Parathyroid adenoma (tissue), 2 donors: ENCODE measurements around the gene LGR4.
A peak's percentile ranks its signal among the peaks of the same experiment; 100 is the strongest.

Experiments
- H2AFZ ChIP-seq: fragments of 300-600 bp; sonication (generic); one replicate; pipeline ENCODE4 v1.7.0; 2017; ENCODE audit warnings: antibody characterized with exemption, mild to moderate bottlenecking
- H3K27ac ChIP-seq: fragments of 300-600 bp; sonication (generic); one replicate; pipeline ENCODE4 v1.7.0; 2017
- H3K27me3 ChIP-seq: fragments of 300-600 bp; sonication (generic); one replicate; pipeline ENCODE4 v1.7.0; 2017; ENCODE audit warnings: low read length; ENCODE audit not compliant: control insufficient read depth, insufficient read depth
- H3K36me3 ChIP-seq: fragments of 300-600 bp; sonication (generic); one replicate; pipeline ENCODE4 v1.7.0; 2017; ENCODE audit warnings: low read length; ENCODE audit not compliant: control insufficient read depth, insufficient read depth
- H3K4me1 ChIP-seq: fragments of 300-600 bp; sonication (generic); one replicate; pipeline ENCODE4 v1.7.0; 2017; ENCODE audit warnings: control low read depth
- H3K4me2 ChIP-seq: fragments of 300-600 bp; sonication (generic); one replicate; pipeline ENCODE4 v1.7.0; 2017; ENCODE audit warnings: low read length
- H3K4me3 ChIP-seq: fragments of 300-600 bp; sonication (generic); one replicate; pipeline ENCODE4 v1.7.0; 2017; ENCODE audit warnings: low read depth, low read length
- H3K79me2 ChIP-seq: fragments of 300-600 bp; sonication (generic); one replicate; pipeline ENCODE4 v1.7.0; 2017; ENCODE audit warnings: control low read depth
- H3K9ac ChIP-seq: fragments of 300-600 bp; sonication (generic); one replicate; pipeline ENCODE4 v1.7.0; 2017; ENCODE audit warnings: mild to moderate bottlenecking
- H3K9me3 ChIP-seq: fragments of 300-600 bp; sonication (generic); one replicate; pipeline ENCODE4 v1.7.0; 2017; ENCODE audit warnings: low read length; ENCODE audit not compliant: control insufficient read depth
- CTCF ChIP-seq: fragments of 300-600 bp; sonication (generic); IDR thresholded peaks from one replicate; pipeline ENCODE4 v1.7.0; 2017; ENCODE audit warnings: antibody characterized with exemption, mild to moderate bottlenecking
- donor health status: primary hyperparathyroidism.

Gene LGR4

GRCh38 chr11:27470826-27471588, 1.6 kb downstream of the LGR4 start:
- Histone ChIP-seq H3K9ac (no peak overlapping the region), H3K27me3 (no peaks in the 10 kb centered on the region), H3K9me3 (no peaks in the 10 kb centered on the region), H2AFZ (peak overlapping the region; percentile 78), H3K36me3 (no peaks in the 10 kb centered on the region), H3K27ac (no peak overlapping the region), H3K4me2 (peak overlapping the region; percentile 73), H3K79me2 (no peaks in the 10 kb centered on the region), H3K4me3 (peak overlapping the region; percentile 52), H3K4me1 (no peaks in the 10 kb centered on the region)
- TF ChIP-seq CTCF, result no peak

GRCh38 chr11:27470166-27470565, 2.4 kb downstream of the LGR4 start:
- Histone ChIP-seq H2AFZ (no peak overlapping the region), H3K9ac (no peak overlapping the region), H3K4me3 (no peak overlapping the region), H3K27ac (no peak overlapping the region), H3K36me3 (no peaks in the 10 kb centered on the region), H3K4me2 (no peak overlapping the region), H3K79me2 (no peaks in the 10 kb centered on the region), H3K9me3 (no peaks in the 10 kb centered on the region), H3K27me3 (no peaks in the 10 kb centered on the region), H3K4me1 (no peaks in the 10 kb centered on the region)
- TF ChIP-seq CTCF, result no peak

- Histone ChIP-seq H3K9me3 (no peaks in the 10 kb centered on the region), H3K4me2 (no peak overlapping the region), H3K36me3 (no peaks in the 10 kb centered on the region), H3K4me3 (no peak overlapping the region), H3K27me3 (no peaks in the 10 kb centered on the region), H3K27ac (no peak overlapping the region), H3K9ac (no peak overlapping the region), H2AFZ (no peak overlapping the region), H3K79me2 (no peaks in the 10 kb centered on the region), H3K4me1 (no peaks in the 10 kb centered on the region)
- TF ChIP-seq CTCF, result no peak
Observed at GRCh38 chr11:27468995-27469695, 3.4 kb downstream of the LGR4 start.

GRCh38 chr11:27468209-27468994, 4.2 kb downstream of the LGR4 start:
- Histone ChIP-seq H3K9me3 (no peaks in the 10 kb centered on the region), H3K4me2 (no peak overlapping the region), H2AFZ (no peak overlapping the region), H3K79me2 (no peaks in the 10 kb centered on the region), H3K36me3 (no peaks in the 10 kb centered on the region), H3K4me3 (no peak overlapping the region), H3K4me1 (no peaks in the 10 kb centered on the region), H3K27ac (no peak overlapping the region), H3K27me3 (no peaks in the 10 kb centered on the region), H3K9ac (no peak overlapping the region)
- TF ChIP-seq CTCF, result no peak
